GM19023 (cell line): ENCODE results near the gene PRXL2B.
A peak's percentile ranks its signal among the peaks of the same experiment; 100 is the strongest.
"Not testable (repeated sequence)": the region's sequence is repeated elsewhere in the genome, so short reads cannot be mapped to it uniquely, and the experiment has no call there.

Experiments
- ATAC-seq: cut with Tn5 transposase; IDR thresholded peaks from one replicate; pipeline ENCODE4 v1.9.1; 2021; ENCODE audit warnings: mild to moderate bottlenecking, moderate library complexity; ENCODE audit not compliant: unreplicated experiment

PRXL2B gene

DNA sequence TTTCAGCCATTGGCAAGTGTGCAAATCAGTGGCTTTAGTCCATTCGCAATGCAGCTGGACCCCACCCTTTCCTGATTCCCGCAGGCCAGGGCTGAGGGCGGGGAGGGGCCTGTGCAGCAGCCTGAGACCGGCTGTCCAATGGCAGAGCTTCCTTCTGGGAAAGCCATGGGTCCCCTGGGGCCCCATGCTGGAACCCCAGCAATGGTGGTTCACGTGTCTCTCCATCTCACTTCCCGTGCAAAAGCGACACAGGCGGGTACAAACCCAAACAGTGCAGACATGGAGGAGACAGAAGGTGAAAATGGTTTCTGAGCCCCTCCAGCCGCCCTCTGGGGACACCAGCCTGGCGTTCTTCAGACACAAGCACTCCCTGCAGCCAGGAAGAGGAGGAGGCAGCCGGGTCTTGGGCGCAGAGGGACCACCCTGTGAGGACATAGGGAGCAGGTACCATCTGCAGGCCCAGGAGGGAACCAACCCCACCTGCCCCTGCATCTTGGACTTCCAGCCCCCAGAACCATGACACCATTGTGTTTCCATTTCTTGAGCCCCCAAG lies 36.2 kb upstream of the PRXL2B start:
- not testable (repeated sequence) for ATAC-seq

DNA sequence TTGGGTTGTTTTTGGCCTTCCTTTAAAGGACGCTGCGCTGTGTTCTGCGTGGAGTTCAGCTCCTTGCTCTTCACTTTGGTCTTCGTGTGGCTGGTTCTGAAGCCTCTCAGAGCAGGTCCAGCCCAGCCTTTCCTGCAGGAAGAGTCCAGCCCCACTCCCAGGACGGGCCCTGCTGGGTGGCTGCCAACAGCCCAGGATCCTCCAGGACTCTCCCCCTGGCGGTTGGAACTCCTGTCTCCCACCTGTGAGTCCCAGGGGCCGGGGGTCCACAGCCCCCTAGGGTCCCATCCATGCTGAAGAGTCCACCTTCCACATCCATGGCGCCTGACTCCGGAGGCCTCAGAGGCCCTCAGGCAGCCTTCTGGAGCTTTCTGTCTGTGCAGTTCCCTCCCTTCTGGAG lies 35.0 kb upstream of the PRXL2B start:
- not testable (repeated sequence) for ATAC-seq

DNA sequence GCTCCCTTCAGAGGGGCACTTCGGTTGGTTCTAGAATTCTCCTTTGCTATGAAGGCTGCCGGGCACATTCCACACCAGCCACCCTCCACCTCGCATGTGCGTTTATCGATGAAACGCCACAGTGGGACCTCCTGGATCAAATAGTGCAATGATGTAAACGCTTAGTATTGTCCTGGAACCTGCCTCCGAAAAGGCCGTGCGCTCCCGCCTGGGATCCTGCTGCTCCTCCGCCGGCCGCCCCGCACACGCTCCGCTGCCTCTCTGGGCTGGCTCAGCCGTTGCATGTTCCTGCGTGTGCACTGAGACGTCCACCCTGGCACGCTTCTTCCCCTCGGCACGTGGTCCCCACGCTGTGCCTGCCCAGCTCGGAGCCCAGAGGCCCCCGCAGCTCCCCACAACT lies 34.4 kb upstream of the PRXL2B start:
- ATAC-seq, result no peak

DNA sequence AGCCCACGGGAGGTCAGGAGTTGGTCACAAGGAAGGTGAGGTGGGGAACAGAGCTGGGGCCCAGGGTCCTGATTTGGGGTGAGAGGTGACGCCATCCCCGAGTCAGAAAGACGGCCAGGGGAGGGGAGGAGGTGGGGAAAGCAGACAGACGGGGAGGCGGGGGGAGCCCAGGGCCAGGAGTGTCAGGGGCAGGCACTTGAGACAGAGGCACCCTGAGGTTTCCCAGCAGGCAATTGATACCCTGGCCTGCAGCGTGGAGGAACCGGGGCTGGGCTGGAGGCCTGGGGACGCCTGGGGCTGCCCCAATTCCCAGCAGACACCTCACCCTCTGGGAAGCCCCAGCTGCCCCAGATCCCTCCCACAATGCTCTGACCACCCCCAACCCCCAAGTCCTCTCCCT lies 33.5 kb upstream of the PRXL2B start:
- ATAC-seq, result not testable (repeated sequence)

DNA sequence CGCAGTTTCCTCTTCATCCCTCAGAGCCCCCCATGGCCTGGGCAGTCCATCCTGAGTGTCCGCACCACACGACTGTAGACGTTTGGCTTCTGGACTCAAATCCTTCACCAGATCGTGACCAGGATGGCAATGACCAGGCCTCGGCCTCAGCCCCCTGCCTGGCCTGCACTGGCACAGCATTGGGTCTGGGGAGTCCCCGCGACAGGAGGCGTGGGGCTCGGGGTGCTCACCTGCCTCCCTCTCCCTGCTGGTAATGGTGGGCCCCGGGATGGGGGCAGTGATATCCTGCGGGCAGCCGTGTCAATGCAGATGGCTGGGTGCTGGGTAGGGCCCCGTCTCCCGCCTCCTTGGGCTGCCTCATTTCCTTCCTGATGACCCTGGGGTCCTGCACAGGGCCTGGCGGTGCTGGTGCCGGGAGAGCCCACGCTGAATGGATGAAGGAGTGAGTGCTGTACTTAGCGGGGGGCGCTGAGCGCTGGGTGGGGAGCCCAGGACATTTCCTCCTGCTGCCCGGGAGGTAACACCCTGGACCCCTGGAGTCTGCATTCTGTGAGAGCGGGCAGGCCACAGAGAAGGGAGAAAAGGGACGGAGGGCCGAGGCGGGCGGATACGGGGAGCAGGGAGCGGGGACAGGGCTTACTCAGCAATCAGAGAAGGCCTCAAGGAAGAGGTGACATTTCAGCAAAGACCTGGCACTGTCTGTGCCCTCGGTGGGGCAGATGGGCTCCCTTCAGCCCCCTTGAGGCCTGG lies 32.5 kb upstream of the PRXL2B start:
- ATAC-seq, result no peak

DNA sequence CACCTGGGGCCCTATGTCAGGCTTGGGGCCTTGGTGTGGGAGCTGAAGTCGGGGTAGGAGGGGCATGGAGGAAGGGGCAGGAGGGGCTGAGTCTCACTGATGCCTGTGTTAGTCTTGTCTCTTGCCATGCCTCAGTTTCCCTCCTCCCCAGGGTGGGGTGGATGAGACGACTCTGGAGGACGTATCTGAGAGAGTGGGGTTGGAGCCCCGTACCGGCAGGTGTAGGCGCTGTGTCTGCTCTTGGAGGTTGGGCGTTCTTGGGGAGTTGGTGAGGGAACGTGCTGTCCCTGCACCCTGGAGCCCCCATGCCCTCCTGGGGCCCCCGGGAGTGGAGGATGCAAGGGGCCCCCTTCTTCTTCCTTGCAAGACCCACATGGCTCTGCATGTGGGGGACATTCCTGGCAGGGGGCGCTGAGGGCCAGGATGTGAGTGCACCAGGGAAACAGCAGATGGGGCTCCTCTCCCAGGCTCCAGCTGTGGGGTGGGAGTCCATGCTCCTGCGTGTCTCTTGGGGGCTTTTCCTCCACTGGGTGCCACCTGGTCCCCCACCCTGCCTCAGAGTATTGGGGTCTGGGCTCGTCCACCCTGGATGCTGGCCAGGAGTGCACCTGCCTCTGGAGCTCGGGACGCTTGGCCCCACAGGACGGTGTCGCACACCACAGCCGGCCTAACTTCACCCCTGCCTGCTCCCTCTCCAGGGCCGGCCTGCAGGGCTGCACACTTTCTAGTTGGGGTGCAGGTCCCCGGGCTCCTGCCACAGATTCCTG lies 31.8 kb upstream of the PRXL2B start:
- ATAC-seq, result no peak

DNA sequence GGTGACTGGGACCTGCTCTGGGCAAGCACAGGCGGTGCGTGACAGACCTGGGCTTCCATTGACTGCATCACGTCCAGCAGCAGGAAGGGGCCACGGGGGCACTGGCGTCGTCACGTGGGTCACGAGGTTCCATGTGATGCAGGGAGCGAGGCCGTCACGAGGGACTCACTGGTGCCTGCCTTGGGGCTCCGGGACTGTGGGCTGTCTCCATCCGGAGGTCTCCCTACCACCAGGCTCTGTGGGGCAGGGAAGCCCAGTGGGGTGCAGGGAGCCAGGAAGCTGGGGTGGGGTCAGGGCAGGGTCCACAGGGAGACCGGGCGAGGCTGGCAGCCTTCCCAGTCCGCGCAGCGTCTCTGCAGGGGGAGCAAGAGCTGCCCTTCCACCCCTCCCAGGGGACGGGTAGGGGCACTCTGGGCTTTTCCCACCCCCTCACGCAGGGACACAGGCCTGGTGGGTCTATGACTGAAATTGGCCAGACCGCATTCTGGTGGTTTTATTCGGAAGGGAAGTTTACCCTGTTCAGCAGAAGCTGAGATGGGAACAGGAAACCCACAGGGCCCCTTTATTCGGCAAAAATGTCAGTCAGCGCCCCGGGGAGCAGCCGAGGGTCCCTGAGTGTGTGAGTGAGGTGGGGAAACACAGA lies 30.8 kb upstream of the PRXL2B start:
- peak; percentile 33 for ATAC-seq

DNA sequence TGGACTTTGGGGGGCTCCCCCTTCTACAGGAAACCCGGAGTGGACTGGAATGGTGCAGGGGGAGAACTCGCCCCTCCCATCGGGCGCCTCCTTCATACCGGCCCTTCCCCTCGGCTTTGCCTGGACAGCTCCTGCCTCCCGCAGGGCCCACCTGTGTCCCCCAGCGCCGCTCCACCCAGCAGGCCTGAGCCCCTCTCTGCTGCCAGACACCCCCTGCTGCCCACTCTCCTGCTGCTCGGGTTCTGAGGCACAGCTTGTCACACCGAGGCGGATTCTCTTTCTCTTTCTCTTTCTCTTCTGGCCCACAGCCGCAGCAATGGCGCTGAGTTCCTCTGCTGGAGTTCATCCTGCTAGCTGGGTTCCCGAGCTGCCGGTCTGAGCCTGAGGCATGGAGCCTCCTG lies 30.3 kb upstream of the PRXL2B start, which contains the start of gene TNFRSF14:
TSS of gene TNFRSF14 (plus strand) at position 95 of the 401 bp plus-strand sequence. CDS start at position 389, 294 bp downstream.
- ATAC-seq, result peak; percentile 36

DNA sequence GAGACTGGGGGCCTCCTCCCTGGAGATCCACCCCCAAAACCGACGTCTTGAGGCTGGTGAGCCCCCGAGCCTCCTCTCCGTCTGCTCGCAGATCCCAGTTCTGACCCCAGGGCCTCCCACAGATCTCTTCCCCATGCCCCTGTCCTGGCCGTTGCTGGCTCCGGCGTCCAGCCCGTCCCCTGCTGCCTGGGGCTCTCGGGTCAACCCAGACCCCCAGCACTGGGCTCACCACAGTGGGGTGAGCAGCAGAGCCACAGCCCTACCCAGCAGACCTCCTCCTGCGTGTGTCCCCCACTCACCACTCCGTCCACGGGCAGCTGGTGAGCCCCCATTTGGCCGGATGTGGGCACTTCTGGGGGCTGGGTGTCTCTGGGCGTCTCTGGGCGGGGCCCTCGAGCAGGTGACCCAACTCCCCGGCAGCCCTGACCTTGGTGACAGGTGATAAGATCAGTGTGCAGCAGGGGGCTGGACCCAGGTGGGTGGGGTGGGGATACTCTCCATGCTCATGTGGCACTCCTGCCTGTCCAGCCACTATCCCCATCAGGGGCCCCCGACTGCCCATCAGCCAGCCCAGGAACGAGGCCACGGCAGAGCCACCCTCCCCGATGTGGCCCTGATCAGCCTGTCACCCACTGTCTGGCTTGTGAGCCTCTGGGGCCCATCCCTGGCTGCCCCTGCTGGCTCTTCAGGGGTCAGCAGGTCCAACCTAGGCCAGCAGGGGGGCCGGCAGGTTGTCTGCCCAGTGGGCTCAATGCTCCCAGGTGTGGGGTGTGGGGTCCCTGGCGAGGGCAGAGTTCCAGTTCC lies 29.7 kb upstream of the PRXL2B start:
- peak; percentile 10 for ATAC-seq

DNA sequence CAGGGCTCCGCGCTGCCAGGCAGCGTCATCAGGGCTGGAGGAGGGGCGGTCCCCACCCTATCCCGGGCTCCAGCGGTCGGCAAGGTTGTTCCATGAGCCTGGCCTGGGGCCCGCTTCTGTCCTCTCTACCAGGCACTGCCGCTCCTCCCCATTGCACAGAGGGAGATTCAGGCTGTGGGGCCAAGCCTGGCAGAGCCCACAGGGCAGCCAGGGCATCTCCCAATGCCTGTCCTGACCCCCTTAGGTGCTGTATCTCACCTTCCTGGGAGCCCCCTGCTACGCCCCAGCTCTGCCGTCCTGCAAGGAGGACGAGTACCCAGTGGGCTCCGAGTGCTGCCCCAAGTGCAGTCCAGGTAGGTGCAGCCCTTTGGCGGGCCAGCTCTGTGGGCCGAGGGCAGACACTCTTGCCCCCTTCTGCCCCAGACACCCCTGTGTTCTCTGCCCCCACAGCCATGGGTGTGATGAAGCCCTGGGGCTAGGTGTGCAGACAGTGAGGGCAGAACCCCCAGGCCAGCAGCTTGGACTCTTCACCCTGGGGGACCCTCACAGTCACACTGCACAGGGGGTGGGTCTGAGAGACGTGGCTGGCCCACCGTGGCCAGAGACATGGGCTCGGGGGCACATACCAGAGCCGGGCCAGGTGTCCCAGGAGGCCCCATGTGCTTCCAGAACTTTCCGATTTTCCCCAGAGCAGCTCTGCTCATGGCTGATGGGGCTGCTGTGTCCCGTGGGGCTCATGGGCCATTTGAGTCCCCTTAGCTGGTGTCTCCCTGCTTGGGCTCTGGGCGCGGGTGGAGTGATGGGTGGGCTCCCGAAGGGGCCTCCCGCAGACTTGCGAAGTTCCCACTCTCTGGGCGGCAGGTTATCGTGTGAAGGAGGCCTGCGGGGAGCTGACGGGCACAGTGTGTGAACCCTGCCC lies 28.8 kb upstream of the PRXL2B start:
- ATAC-seq, result no peak

DNA sequence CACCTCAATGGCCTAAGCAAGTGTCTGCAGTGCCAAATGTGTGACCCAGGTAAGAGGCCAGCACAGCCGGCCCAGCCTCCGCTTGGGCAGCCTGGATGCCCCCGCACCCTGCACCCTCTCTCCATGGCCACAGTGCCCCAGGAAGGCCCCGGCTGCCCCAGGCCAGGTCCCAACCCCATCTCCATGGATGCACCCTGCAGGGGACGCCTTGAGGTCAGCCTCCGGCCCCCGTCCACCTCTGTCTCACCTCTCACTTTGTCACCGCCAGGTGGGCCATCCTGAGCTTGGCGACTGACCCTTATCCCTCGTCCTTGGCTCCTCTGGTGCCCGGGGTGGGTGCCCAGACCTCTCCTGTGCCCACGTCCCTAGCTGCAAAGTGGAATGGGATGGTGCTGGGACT lies 28.2 kb upstream of the PRXL2B start:
- ATAC-seq, result no peak

DNA sequence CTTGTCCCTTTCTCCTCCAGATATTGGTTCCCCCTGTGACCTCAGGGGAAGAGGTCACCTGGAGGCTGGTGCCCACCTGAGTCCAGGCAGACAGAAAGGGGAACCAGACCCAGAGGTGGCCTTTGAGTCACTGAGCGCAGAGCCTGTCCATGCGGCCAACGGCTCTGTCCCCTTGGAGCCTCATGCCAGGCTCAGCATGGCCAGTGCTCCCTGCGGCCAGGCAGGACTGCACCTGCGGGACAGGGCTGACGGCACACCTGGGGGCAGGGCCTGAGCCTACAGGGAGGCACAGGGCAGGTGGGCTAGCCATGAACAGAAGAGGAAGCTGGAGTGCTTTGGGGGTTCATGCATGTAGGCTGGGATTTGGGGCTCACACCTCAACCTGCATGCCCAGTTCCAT lies 27.7 kb upstream of the PRXL2B start:
- no peak for ATAC-seq

DNA sequence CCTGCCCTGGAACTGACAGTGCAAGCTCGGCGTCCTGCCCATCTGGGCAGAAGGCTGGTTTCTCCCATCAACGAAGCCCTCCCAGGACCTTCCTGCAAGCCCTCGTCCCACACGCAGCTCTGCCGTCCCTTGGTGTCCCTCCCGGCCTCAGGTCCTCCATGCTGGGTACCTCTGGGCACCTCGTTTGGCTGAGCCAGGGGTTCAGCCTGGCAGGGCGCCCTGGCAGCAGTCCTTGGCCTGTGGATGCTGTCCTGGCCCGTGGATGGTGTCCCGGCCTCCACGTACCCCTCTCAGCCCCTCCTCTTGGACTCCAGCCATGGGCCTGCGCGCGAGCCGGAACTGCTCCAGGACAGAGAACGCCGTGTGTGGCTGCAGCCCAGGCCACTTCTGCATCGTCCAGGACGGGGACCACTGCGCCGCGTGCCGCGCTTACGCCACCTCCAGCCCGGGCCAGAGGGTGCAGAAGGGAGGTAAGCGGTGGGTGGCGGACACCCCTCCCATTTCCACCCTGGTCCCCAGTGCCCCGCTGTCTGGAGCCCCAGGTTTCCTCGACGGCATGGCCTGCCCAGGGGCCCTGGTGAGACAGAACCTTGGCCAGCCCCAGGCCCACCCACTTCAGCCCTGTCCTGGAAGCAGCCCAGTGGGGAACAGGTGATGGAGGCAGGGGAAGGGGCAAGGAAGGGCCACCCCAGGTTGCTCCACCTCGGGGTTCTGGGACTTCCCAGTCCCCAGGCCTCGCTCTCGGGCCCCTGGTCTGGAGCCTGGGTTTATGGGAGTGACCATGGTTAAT lies 26.9 kb upstream of the PRXL2B start:
- no peak for ATAC-seq

DNA sequence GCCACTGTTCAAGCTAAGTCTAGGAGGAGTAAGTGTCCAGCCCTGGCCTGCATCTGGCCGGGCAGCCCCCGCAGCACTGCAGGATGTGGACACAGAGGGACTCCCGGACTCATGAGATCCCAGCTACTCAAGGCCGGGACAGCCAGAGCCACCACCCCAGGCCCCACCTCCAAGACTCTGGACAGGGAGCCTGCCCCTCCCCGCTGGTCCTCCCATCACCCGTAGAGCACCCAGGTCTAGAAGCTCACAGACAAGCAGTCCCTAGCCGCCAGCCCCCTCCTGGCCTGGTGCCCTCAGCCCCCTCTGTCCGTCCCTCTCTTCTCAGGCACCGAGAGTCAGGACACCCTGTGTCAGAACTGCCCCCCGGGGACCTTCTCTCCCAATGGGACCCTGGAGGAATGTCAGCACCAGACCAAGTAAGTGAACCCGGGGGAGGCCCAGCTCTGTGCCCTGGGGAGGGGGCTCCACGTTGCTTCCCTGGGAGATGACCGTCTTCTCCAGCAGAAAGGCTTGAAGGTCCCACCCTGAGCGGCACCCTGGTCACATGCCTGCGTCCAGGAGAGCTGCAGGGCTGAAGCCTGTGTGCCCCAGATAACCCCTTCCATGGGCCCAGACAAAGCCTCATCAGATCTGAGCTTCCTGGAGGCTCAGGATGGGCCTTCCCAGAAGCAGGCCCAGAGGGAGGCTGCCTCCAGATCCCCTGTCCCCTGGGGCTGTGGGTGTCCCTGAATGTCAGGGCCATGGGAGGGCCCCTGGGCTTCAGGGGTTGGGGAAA lies 26.1 kb upstream of the PRXL2B start:
- ATAC-seq, result no peak

DNA sequence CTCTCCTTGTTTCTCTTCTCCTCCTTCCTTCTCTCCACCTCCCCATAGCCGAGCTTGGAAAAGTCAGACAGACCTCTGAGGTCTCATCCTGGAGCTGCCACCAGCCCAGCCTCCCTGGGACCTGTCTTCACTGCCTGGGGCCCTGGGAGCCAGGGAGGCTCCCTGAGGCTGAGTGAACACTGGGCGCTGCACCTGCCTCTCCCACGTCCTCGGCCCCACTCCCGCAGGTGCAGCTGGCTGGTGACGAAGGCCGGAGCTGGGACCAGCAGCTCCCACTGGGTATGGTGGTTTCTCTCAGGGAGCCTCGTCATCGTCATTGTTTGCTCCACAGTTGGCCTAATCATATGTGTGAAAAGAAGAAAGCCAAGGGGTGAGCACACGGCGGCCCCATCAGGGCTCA lies 25.1 kb upstream of the PRXL2B start:
- no peak for ATAC-seq

DNA sequence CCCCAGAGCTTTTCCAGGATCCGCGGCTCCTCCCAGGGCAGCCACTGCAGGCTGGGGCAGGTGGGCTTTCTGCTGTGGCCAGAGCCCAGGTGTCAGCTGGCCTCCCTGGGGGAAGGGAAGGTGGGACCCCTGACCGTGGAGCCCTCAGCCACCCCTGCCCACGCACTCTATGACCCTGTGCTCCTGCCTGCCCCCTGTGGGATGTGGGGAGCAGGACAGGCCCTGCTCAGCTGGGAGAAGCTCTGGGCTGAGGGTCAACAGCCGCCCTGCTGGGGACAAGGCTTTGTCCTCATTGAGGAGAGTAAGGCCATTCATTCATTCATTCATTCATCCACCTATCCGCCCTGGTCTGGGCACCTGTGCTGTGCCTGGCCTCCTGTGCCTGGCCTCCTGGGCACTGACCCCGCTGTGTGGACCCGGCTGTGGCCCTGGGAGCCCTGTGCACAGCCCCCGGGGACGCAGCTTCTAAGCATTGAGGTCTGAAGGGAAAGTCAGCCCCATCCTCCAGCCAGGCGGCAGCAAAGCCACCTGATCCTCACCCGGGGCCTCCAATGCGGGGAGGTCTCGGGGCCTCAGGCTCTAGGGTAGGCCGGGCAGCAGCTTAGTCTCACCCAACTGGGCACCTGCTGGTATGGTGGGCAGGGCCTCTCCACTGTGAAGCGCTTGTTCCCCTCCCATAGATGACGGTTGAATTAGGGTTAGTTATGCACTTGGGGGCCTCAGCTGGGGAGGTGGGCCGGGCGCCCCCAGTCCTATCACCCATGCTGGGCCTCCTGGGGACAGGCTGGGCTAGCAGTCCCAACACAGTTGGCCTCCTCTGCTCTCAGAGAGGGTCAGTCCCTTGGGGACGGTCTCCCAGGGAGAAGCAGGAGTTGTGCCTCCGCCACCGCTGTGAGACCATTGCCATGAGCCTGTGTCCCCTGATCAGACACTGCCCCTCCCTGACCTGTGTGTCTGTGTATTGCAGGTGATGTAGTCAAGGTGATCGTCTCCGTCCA lies 24.4 kb upstream of the PRXL2B start:
- ATAC-seq, result no peak

DNA sequence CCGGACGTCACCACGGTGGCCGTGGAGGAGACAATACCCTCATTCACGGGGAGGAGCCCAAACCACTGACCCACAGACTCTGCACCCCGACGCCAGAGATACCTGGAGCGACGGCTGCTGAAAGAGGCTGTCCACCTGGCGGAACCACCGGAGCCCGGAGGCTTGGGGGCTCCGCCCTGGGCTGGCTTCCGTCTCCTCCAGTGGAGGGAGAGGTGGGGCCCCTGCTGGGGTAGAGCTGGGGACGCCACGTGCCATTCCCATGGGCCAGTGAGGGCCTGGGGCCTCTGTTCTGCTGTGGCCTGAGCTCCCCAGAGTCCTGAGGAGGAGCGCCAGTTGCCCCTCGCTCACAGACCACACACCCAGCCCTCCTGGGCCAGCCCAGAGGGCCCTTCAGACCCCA lies 23.4 kb upstream of the PRXL2B start:
- no peak for ATAC-seq
